Fibroblast of the aortic adventitia (primary cell): ENCODE results near the gene LUZP2. TPM values are rescaled to one million over a fixed set of nuclear protein-coding genes. Genes with fewer than 3 reads are reported as not detected.
A peak's percentile ranks its signal among the peaks of the same experiment; 100 is the strongest.

ENCODE experiments used
- DNase-seq: peaks from one replicate; pipeline ENCODE4 v3.0.0-alpha.2; 2010; ENCODE audit warnings: low read depth
- H3K4me3 ChIP-seq: 2 replicates; pipeline ENCODE4 v1.5.1; 2011; ENCODE audit warnings: low read depth, mild to moderate bottlenecking, control low read depth, low read length, moderate library complexity
- total RNA-seq: library from RNA; depleted of rRNA; stranded (reverse); fragments of >200 nt; gene quantifications from 2 replicates; pipeline ENCODE4 v1.2.3, GENCODE V29; 2012; ENCODE audit warnings: low replicate concordance
- TF ChIP-seq, protein P1 (sequence below): IDR thresholded peaks from 2 replicates; pipeline ENCODE4 v1.5.1; 2011; ENCODE audit warnings: mild to moderate bottlenecking, low read length, control low read depth, inconsistent platforms; ENCODE audit not compliant: insufficient read depth

LUZP2 gene
- total RNA-seq, 1 donor = 20.6 TPM

- DNase-seq = no peak
- no peak overlapping the region for H3K4me3 ChIP-seq
- TF ChIP-seq, protein P1, sequence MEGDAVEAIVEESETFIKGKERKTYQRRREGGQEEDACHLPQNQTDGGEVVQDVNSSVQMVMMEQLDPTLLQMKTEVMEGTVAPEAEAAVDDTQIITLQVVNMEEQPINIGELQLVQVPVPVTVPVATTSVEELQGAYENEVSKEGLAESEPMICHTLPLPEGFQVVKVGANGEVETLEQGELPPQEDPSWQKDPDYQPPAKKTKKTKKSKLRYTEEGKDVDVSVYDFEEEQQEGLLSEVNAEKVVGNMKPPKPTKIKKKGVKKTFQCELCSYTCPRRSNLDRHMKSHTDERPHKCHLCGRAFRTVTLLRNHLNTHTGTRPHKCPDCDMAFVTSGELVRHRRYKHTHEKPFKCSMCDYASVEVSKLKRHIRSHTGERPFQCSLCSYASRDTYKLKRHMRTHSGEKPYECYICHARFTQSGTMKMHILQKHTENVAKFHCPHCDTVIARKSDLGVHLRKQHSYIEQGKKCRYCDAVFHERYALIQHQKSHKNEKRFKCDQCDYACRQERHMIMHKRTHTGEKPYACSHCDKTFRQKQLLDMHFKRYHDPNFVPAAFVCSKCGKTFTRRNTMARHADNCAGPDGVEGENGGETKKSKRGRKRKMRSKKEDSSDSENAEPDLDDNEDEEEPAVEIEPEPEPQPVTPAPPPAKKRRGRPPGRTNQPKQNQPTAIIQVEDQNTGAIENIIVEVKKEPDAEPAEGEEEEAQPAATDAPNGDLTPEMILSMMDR = no peak
Observed at GRCh38 chr11:24514219-24514594, 17.4 kb downstream of the LUZP2 start.

GRCh38 chr11:24515632-24516031 lies 18.8 kb downstream of the LUZP2 start:
- H3K4me3 ChIP-seq = no peak overlapping the region
- TF ChIP-seq, protein P1 = no peak
- DNase-seq = no peak

DNA sequence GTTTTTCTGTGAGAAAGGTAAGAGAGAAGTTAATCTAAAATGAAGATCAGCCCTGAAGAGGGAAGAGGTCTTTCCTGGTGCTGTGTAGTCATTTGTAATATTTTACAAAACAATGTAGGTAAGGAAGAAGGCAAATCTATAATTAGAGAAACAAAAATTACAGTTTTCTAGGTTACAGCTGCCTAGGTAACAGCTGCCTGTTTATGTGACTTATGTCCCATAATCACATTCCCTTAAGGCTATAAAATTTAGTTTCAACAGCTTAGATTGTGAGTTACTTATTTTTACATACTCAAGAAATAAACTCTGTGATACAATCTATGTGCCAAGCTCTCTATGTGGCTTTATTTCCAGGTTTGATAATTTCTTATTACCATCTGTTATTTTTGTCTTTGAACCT lies 19.8 kb downstream of the LUZP2 start:
- TF ChIP-seq, protein P1 = no peak
- DNase-seq = no peak
- no peak overlapping the region for H3K4me3 ChIP-seq

DNA sequence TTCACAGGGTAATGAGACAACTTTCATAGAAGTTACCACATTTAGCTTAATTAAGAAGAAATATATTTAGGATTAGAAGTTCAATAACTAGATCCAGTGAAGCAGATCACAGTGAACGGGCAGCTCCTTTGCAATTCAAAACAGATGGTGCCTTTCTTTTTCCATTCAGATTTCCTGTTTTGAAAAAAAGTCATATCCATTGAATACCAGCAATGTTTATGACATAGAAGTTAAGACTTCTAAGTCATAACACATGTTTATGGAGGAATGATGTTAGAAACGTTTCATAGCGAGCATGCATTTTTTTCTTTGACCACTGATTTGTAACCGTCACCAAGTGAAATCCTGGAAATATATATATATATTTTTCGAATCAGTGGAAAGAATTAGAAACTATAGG lies 24.7 kb downstream of the LUZP2 start:
- TF ChIP-seq, protein P1 = no peak
- no peak for DNase-seq
- H3K4me3 ChIP-seq = no peak overlapping the region

DNA sequence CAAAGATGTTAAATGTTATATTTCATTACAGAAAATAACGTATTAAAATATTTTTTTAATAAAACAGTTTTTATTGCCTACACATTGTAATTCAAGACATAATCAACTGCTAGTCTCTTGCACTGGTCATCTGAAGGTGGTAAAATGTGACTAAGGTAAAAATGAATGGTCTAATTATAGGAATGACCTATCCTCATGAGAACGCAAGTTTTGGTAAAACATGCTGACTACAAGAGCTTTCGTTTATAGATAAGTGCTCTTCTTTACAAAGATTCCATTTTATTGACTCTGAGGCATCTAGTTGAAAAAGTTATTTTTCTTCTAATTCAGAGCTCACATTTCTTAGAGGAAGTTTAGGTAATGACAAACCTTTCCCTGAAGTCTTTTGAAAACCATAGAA lies 27.3 kb downstream of the LUZP2 start:
- H3K4me3 ChIP-seq = no peak overlapping the region
- no peak for DNase-seq
- TF ChIP-seq, protein P1 = no peak

- DNase-seq = peak; percentile 7
- H3K4me3 ChIP-seq = no peak overlapping the region
- TF ChIP-seq, protein P1 = no peak
Observed at GRCh38 chr11:24531528-24531927, 34.7 kb downstream of the LUZP2 start.

GRCh38 chr11:24543771-24544170 lies 46.9 kb downstream of the LUZP2 start:
- H3K4me3 ChIP-seq = no peak overlapping the region
- DNase-seq = peak; percentile 7
- TF ChIP-seq, protein P1 = no peak
